Ovary (tissue), 3 donors: ENCODE results near the gene ZNF205.

Source experiments
- CTCF ChIP-seq, 3 donors: fragments of 450-650 bp in 2 of 3; fragments of 200-600 bp in 1 of 3; IDR thresholded peaks; one replicate each; pipeline versions ENCODE4 v1.5.1 to v1.8.0; 2016 to 2022; ENCODE audit warnings: antibody characterized with exemption in 3 of 3, mild to moderate bottlenecking in 1 of 3
- EP300 ChIP-seq: sonication (generic); formaldehyde crosslinking; IDR thresholded peaks from one replicate; pipeline ENCODE4 v1.6.1; 2017; ENCODE audit warnings: antibody characterized with exemption
- POLR2A ChIP-seq: fragments of 450-650 bp; IDR thresholded peaks from one replicate; pipeline ENCODE4 v1.6.1; 2017; ENCODE audit warnings: antibody characterized with exemption, mild to moderate bottlenecking, moderate library complexity
- donor health status: DM: no; HTN: no; CAD: no.

- TF ChIP-seq CTCF (IDR thresholded peaks at IDR 0.05): no peak
- TF ChIP-seq POLR2A: no peak
- no peak for TF ChIP-seq EP300
Measured at GRCh38 chr16:3065069-3065741, 47.2 kb upstream of the ZNF205 start, which contains the start of gene IL32.
